Activated CD4-positive, alpha-beta T cell treated with anti-CD3 and anti-CD28 coated beads for 36 hours (primary cell): Measurements from ENCODE around the gene UGT2A2. TPM values are rescaled to one million over a fixed set of nuclear protein-coding genes. Genes with fewer than 3 reads are reported as not detected.
A peak's percentile ranks its signal among the peaks of the same experiment; 100 is the strongest.
"Not testable (repeated sequence)": the region's sequence is repeated elsewhere in the genome, so short reads cannot be mapped to it uniquely, and the experiment has no call there.

Experiments used
- ATAC-seq: fragments of 200-7000 bp; cut with Tn5 transposase; one replicate; pipeline ENCODE4 v1.10.0; 2021; ENCODE audit warnings: mild to moderate bottlenecking, moderate library complexity
- CTCF ChIA-PET: fragments of 350-600 bp; sonication (Branson Sonifier 250); formaldehyde crosslinking; loops from one replicate; lab custom pipeline; 2021; ENCODE audit warnings: antibody characterized with exemption; lab: Charles Lee
- POLR2A ChIA-PET: fragments of 350-600 bp; sonication (Branson Sonifier 250); formaldehyde crosslinking; loops from one replicate; lab custom pipeline; 2021; ENCODE audit warnings: antibody characterized with exemption, inconsistent platforms; lab: Charles Lee
- DNase-seq: peaks from one replicate; pipeline ENCODE4 v3.0.0-alpha.2; 2020
- H3K27ac Mint-ChIP-seq: one replicate; pipeline ENCODE4 v1.8.0; 2021; ENCODE audit warnings: mixed read lengths
- H3K27me3 Mint-ChIP-seq: one replicate; pipeline ENCODE4 v1.8.0; 2021; ENCODE audit warnings: mixed read lengths
- H3K36me3 Mint-ChIP-seq: one replicate; pipeline ENCODE4 v1.8.0; 2021; ENCODE audit warnings: low read depth, mixed read lengths
- H3K4me1 Mint-ChIP-seq: one replicate; pipeline ENCODE4 v1.8.0; 2021; ENCODE audit warnings: mixed read lengths
- H3K4me3 Mint-ChIP-seq: one replicate; pipeline ENCODE4 v1.8.0; 2021; ENCODE audit warnings: mild to moderate bottlenecking, moderate library complexity, mixed read lengths
- H3K9me3 Mint-ChIP-seq: one replicate; pipeline ENCODE4 v1.8.0; 2021; ENCODE audit warnings: low read depth, mixed read lengths
- intact Hi-C, 2 experiments: fragments of 100-400 bp; cut with DNase I in 1 of 2; cut with micrococcal nuclease in 1 of 2; formaldehyde crosslinking; loops; one replicate each; pipeline versions ENCODE4 v1.14.2 to v1.15.1; 2022 to 2024; cut with DNase I, micrococcal nuclease
- total RNA-seq, 2 experiments: library from RNA; stranded (reverse); gene quantifications; one replicate each; pipeline ENCODE4 v1.2.3, GENCODE V29; 2021

UGT2A2 gene
- total RNA-seq, result not detected

DNA sequence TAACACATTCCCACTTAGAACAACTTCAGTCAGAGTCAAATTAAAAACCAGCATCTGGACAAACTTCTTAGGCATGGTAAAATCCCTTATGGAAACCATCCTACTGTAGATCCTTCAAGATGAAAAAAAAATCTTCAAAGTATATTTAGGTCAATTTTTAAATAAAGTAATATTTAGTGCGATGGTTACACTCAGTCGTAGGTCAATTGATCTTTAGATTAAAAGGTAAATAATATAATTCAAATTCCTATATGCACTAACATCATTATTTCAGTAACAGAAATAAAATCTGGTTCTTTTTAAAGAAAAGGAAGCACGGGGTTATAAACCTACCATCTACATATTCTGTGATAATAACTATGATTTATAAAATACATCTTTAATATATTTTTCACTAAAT lies at the start of gene UGT2A2:
Gene UGT2A2 (minus strand): TSS at position 101 of the 400 bp plus-strand sequence. CDS start 2 bp downstream, at position 99.
- Mint-ChIP-seq H3K4me1 (no peaks in the 10 kb centered on the region), H3K27me3 (peaks cover 2% of the 10 kb centered on the region), H3K27ac (no peak within 1 kb of the TSS), H3K9me3 (no peaks in the 10 kb centered on the region), H3K4me3 (no peak within 1 kb of the TSS), H3K36me3 (no peaks in the 10 kb centered on the region)
- DNase-seq, result no peak
- intact Hi-C loops, result no loop called here
- ChIA-PET CTCF (no interaction called here), POLR2A (no interaction called here)
- ATAC-seq, result no peak

DNA sequence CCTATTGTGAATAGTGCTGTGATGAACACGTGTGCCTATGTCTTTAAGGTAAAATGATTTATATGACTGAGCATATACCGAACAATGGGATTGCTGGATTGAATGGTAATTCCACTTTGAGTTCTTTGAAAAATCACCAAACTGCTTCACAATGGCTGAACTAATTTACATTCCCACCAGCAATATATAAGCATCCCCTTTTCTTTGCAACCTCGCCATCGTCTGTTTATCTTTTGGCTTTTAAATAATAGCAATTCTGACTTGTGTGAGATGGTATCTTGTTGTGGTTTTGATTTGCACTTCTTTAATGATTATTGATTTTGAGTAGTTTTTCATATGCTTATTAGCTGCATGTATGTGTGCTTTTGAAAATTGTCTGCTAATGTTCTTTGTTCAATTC lies 45.4 kb upstream of the UGT2A2 start:
- CTCF ChIA-PET, result interaction anchor here (1.3 to 1.9 kb wide), 2 partner anchors 139 to 196 kb away, joined by 5 to 6 read pairs; no protein-coding TSS in a partner anchor
- Mint-ChIP-seq H3K36me3 (no peaks in the 10 kb centered on the region), H3K27ac (no peak overlapping the region), H3K9me3 (no peaks in the 10 kb centered on the region), H3K4me1 (peaks cover 3% of the 10 kb centered on the region), H3K4me3 (no peak overlapping the region), H3K27me3 (no peaks in the 10 kb centered on the region)
- no peak for DNase-seq
- POLR2A ChIA-PET, result no interaction called here
- intact Hi-C loops, result loop anchor here (5.0 kb wide), 2 partner anchors 368 to 822 kb away; no protein-coding TSS in a partner anchor
- ATAC-seq, result no peak

DNA sequence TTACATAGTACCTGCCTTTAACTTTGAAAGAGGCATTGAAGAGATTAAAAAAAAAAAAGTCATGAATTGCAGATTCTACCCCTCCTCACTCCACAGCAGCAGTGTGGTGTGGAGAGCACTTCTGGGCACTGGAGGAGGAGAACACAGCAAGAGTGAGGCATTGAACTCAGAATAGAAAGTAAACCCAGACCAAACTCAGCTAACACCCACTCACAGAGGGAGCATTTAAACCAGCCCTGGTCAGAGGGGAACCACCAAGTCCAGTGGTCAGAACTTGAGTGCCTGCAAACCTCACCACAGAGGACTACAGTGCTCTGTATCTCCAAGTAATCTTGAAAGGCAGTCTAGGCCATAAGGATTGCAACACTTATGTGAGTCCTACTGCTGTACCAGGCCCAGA lies 29.2 kb upstream of the UGT2A2 start:
- Mint-ChIP-seq H3K9me3 (no peaks in the 10 kb centered on the region), H3K27ac (no peak overlapping the region), H3K4me1 (no peaks in the 10 kb centered on the region), H3K36me3 (no peaks in the 10 kb centered on the region), H3K4me3 (no peak overlapping the region), H3K27me3 (peaks cover 4% of the 10 kb centered on the region)
- ChIA-PET POLR2A (no interaction called here), CTCF (interaction anchor here (1.5 kb wide), 1 partner anchor 11 kb away, joined by 4 read pairs; no protein-coding TSS in a partner anchor)
- ATAC-seq, result no peak
- intact Hi-C loops, result no loop called here
- no peak for DNase-seq

DNA sequence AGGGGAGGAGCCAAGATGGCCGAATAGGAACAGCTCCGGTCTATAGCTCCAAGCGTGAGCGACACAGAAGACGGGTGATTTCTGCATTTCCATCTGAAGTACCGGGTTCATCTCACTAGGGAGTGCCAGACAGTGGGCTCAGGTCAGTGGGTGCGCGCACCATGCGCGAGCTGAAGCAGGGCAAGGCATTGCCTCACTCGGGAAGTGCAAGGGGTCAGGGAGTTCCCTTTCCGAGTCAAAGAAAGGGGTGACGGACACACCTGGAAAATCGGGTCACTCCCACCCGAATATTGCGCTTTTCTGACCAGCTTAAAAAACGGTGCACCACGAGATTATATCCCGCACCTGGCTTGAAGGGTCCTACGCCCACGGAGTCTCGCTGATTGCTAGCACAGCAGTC lies 24.6 kb upstream of the UGT2A2 start:
- intact Hi-C loops, DNase-seq, CTCF ChIA-PET, H3K36me3 Mint-ChIP-seq, ATAC-seq, H3K4me1 Mint-ChIP-seq, H3K27me3 Mint-ChIP-seq, H3K4me3 Mint-ChIP-seq, H3K27ac Mint-ChIP-seq, POLR2A ChIA-PET, H3K9me3 Mint-ChIP-seq: not testable (repeated sequence)

DNA sequence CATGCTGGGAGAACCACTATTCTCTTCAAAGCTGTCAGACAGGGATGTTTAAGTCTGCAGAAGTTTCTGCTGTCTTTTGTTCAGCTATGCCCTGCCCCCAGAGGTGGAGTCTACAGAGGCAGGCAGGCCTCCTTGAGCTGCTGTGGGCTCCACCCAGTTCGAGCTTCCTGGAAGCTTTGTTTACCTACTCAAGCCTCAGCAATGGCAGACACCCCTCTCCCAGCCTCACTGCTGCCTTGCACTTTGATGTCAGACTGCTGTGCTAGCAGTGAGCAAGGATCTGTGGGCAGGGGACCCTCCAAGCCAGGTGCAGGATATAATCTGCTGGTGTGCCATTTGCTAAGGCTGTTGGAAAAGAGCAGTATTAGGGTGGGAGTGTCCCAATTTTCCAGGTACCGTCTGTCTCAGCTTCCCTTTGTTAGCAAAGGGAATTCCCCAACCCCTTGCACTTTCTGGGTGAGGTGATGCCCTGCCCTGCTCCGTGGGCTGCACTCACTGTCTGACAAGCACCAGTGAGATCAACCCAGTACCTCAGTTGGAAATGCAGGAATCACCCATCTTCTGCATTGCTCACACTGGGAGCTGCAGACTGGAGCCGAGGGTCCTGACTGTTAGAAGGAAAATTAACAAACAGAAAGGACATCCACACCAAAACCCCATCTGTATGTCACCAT lies 21.8 kb upstream of the UGT2A2 start:
- H3K36me3 Mint-ChIP-seq, H3K4me1 Mint-ChIP-seq, H3K27me3 Mint-ChIP-seq, H3K9me3 Mint-ChIP-seq, POLR2A ChIA-PET, H3K4me3 Mint-ChIP-seq, H3K27ac Mint-ChIP-seq, ATAC-seq, intact Hi-C loops: not testable (repeated sequence)
- CTCF ChIA-PET, result interaction anchor here (0.6 kb wide), 1 partner anchor 74 kb away, joined by 3 read pairs; no protein-coding TSS in a partner anchor
- peak; percentile 20 for DNase-seq

DNA sequence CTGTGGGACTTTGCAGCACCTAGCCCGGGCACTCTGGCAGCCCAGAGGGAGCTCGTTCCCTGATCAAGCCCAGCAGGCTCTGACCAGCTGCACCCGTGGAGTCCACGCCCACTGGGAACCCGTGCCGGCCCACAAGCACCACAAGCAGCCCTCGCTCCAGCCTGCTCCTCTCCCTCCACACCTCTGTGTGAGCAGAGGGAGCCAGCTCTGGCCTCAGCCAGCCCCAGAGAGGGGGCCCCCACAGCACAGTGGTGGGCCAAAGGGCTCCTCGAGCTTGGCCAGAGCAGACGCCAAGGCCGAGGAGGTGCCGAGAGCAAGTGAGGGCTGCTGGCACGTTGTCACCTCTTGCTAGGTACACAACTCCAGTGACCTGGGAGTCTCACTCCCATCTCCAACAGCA lies 18.7 kb upstream of the UGT2A2 start:
- ChIA-PET CTCF (interaction anchor here (1.4 kb wide), 1 partner anchor 10 kb away, joined by 4 read pairs; no protein-coding TSS in a partner anchor), POLR2A (no interaction called here)
- Mint-ChIP-seq H3K4me1 (peaks cover 4% of the 10 kb centered on the region), H3K4me3 (no peak overlapping the region), H3K9me3 (peaks cover 4% of the 10 kb centered on the region), H3K27me3 (no peaks in the 10 kb centered on the region), H3K27ac (no peak overlapping the region), H3K36me3 (peaks cover 2% of the 10 kb centered on the region)
- DNase-seq (no peak), ATAC-seq (no peak)
- intact Hi-C loops, result no loop called here

DNA sequence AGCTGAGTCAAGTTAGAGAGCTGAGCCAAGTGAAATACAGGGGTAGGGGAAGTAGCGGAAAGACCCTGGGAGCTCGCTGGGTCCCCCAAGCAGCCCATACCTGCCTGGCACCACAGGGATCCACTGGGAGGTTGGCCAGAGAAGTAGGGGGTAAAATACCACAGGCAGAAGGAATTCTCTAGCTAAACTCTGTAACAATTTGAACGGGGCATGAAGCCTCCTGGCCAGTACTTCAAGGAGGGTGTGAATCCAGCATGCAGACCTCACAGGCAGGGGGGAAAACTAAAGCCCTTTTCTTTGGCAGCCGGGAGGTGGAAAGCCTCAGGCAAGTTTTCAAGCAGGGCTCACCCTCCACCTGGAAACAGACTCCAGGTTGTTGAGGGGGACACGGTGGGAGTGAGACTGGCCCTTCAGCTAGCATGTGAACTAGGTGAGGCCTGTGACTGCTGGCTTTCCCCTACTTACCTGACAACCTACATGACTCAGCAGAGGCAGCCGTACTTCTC lies 17.3 kb upstream of the UGT2A2 start:
- Mint-ChIP-seq H3K27me3 (no peaks in the 10 kb centered on the region), H3K27ac (no peak overlapping the region), H3K4me1 (peaks cover 4% of the 10 kb centered on the region), H3K4me3 (no peak overlapping the region), H3K9me3 (no peaks in the 10 kb centered on the region), H3K36me3 (no peaks in the 10 kb centered on the region)
- intact Hi-C loops, result no loop called here
- CTCF ChIA-PET, result interaction anchor here (0.5 to 1.0 kb wide), 2 partner anchors 10 to 90 kb away, joined by 3 read pairs; no protein-coding TSS in a partner anchor
- DNase-seq (no peak), ATAC-seq (no peak)
- POLR2A ChIA-PET, result no interaction called here

DNA sequence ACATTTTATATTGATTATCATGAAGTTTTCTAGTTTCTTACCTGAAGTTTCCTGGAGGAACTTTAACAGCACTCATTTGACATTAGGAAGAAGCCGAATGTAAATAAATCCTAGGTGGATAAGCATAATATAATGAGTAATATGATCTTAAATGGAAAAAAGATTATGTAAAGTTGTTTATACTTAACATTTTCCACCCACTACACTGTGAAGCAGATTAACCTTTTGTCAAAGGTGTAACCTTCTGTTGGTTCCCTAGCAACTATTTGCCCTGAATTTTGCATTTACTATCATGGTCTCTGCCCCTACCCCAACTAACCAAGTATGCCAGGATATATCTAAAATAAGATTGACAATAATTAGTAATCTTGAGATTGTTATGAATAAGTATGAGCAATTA lies 13.7 kb upstream of the UGT2A2 start, which contains the start of gene UGT2A1:
Gene UGT2A1 (minus strand): TSS at position 101 of the 400 bp plus-strand sequence. CDS start 5,603 bp downstream, outside the sequence.
- Mint-ChIP-seq H3K4me3 (no peak within 1 kb of the TSS), H3K36me3 (no peaks in the 10 kb centered on the region), H3K27ac (no peak within 1 kb of the TSS), H3K4me1 (no peaks in the 10 kb centered on the region), H3K9me3 (no peaks in the 10 kb centered on the region), H3K27me3 (no peaks in the 10 kb centered on the region)
- intact Hi-C loops, result no loop called here
- POLR2A ChIA-PET, result no interaction called here
- ATAC-seq, result no peak
- no peak for DNase-seq
- CTCF ChIA-PET, result no interaction called here

DNA sequence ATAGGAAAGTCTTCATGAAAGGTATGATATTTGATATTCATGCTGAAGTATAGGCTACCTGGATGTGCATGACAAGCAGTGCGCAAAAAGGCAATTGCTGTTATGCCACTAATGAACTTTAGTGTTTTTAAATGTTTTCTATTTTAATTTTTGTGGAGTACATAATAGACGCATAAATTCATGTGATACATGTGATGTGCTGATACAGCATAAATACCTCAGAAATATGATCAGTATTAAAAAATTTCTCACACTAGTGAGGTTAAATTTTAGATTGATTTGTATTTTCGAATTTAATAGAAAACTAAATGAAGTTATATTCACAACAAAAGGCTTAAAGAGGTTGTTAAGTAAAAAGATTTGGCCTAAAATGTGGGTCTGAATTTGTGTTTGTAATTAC lies 11.4 kb upstream of the UGT2A2 start:
- ChIA-PET CTCF (no interaction called here), POLR2A (no interaction called here)
- no peak overlapping the region for H3K4me3 Mint-ChIP-seq
- no peaks in the 10 kb centered on the region for H3K36me3 Mint-ChIP-seq
- no peaks in the 10 kb centered on the region for H3K27me3 Mint-ChIP-seq
- DNase-seq (no peak), ATAC-seq (no peak)
- no peaks in the 10 kb centered on the region for H3K4me1 Mint-ChIP-seq
- H3K27ac Mint-ChIP-seq, result no peak overlapping the region
- intact Hi-C loops, result no loop called here
- no peaks in the 10 kb centered on the region for H3K9me3 Mint-ChIP-seq

DNA sequence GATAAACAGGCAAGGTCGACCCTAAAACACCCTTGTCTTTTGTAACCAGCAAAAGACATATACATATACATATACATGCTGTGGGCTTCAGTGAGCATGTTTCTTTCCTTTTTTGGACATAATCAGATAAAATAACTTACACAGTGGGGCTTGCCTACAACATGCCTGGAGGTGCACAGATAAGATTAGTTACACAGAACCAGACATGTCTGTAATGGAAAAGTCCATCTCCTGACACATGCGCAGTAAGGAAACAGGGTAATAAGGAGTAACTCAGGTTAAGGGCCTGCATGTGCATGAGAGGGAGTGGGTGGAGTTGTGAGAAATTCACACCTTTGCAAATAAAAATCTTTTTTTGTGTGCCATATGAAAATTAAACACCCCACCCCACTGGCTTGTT lies 10.2 kb upstream of the UGT2A2 start:
- H3K4me3 Mint-ChIP-seq, result no peak overlapping the region
- ATAC-seq (no peak), DNase-seq (no peak)
- no peaks in the 10 kb centered on the region for H3K9me3 Mint-ChIP-seq
- intact Hi-C loops, result no loop called here
- ChIA-PET POLR2A (no interaction called here), CTCF (no interaction called here)
- H3K36me3 Mint-ChIP-seq, result no peaks in the 10 kb centered on the region
- H3K4me1 Mint-ChIP-seq, result no peaks in the 10 kb centered on the region
- H3K27me3 Mint-ChIP-seq, result no peaks in the 10 kb centered on the region
- H3K27ac Mint-ChIP-seq, result no peak overlapping the region

DNA sequence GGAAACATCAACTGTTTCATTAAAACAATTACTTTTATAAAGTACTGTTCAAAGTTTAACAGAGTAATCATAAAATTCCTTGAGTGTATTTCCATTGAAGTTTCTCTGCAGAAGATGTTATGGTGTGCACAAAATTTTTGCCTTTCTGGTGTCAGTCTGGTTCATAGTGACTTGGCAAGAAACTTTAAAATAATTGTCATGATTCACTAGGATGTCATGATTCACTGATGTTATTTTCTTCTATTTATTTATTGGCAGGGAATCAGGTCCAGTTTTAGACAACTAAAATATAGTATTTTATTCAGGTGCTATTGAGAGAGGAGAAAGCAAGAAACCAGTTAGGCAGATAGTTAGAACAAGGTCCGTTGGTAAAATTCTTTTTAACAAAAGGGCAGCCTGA lies 9.8 kb upstream of the UGT2A2 start:
- no peaks in the 10 kb centered on the region for H3K4me1 Mint-ChIP-seq
- no peak overlapping the region for H3K4me3 Mint-ChIP-seq
- CTCF ChIA-PET, result no interaction called here
- no peaks in the 10 kb centered on the region for H3K36me3 Mint-ChIP-seq
- no peaks in the 10 kb centered on the region for H3K27me3 Mint-ChIP-seq
- no peaks in the 10 kb centered on the region for H3K9me3 Mint-ChIP-seq
- DNase-seq, result no peak
- POLR2A ChIA-PET, result no interaction called here
- no peak for ATAC-seq
- intact Hi-C loops, result no loop called here
- no peak overlapping the region for H3K27ac Mint-ChIP-seq

DNA sequence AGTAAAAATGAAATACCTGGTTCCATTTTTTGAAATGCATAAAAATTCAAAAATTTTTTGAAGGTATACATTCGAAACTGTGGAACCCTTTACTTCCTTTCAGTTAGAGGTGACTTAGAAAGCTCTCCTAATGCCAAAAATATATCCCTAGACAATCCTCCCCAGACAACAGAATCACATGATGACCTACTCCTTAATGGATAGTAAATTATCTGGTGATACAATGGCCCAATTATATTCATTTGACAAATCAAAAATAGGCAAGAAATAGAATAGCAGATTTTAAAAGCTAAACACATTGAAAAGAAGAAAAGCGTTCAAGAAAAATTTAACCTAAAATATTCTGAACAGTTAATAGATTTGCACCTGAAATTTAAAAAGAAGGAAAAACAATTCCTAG lies 3.5 kb upstream of the UGT2A2 start:
- peaks cover 2% of the 10 kb centered on the region for H3K27me3 Mint-ChIP-seq
- ChIA-PET POLR2A (no interaction called here), CTCF (no interaction called here)
- H3K4me1 Mint-ChIP-seq, result no peaks in the 10 kb centered on the region
- no peaks in the 10 kb centered on the region for H3K36me3 Mint-ChIP-seq
- no peak overlapping the region for H3K4me3 Mint-ChIP-seq
- no peak overlapping the region for H3K27ac Mint-ChIP-seq
- ATAC-seq, result no peak
- H3K9me3 Mint-ChIP-seq, result no peaks in the 10 kb centered on the region
- no peak for DNase-seq
- intact Hi-C loops, result no loop called here
